Thyroid gland (tissue), 4 donors: Measurements from ENCODE around the gene NAP1L5.

ENCODE experiments used
- CTCF ChIP-seq, 6 experiments: fragments of 200-600 bp in 3 of 6; fragments of 450-650 bp in 3 of 6; sonication (generic) in 3 of 6; IDR thresholded peaks; one replicate each; pipeline ENCODE4 v1.5.1; 2016 to 2019; ENCODE audit warnings: antibody characterized with exemption in 6 of 6, mild to moderate bottlenecking in 2 of 6, inconsistent platforms in 1 of 6, moderate library complexity in 1 of 6
- POLR2A ChIP-seq, 2 donors: fragments of 450-650 bp; IDR thresholded peaks; one replicate each; pipeline ENCODE4 v1.6.1; 2017; ENCODE audit warnings: antibody characterized with exemption in 2 of 2, mild to moderate bottlenecking in 2 of 2, moderate library complexity in 1 of 2

- TF ChIP-seq CTCF (IDR thresholded peaks at IDR 0.05) (no peak), POLR2A (IDR thresholded peaks at IDR 0.05) (no peak)
These were observed 22.1 kb downstream of the NAP1L5 start for GRCh38 chr4:88675543-88675942.
